Daoy (cell line): ENCODE measurements around the gene VCAN. TPM values are rescaled to one million over a fixed set of nuclear protein-coding genes. Genes with fewer than 3 reads are reported as not detected.
"Not testable (repeated sequence)": the region's sequence is repeated elsewhere in the genome, so short reads cannot be mapped to it uniquely, and the experiment has no call there.

Experiments used
- DNase-seq: peaks from one replicate; pipeline ENCODE4 v3.0.0-alpha.2; 2015; ENCODE audit warnings: low read depth
- total RNA-seq: library from RNA; depleted of rRNA; stranded (reverse); fragments of >200 nt; shearing (Covaris generic); gene quantifications from 2 replicates; pipeline ENCODE4 v1.2.3, GENCODE V29; 2014; rRNA removed

Gene VCAN
- 24.5 and 30.7 TPM in 2 replicates for total RNA-seq

GRCh38 chr5:83471405-83472212, at the start of gene VCAN:
Gene VCAN, plus strand, starts transcription at chr5:83471744. Its CDS starts 11,775 bp downstream, at chr5:83483519.
- DNase-seq: peak; percentile 81

GRCh38 chr5:83422284-83422683, 49.3 kb upstream of the VCAN start:
- no peak for DNase-seq

GRCh38 chr5:83426855-83427254, 44.7 kb upstream of the VCAN start:
- no peak for DNase-seq

- no peak for DNase-seq
These were observed 43.4 kb upstream of the VCAN start for GRCh38 chr5:83428126-83428525.

- DNase-seq: no peak
These were observed 42.7 kb upstream of the VCAN start for GRCh38 chr5:83428890-83429289.

- peak; percentile 74 for DNase-seq
These were observed 41.2 kb upstream of the VCAN start for GRCh38 chr5:83430130-83431010.

GRCh38 chr5:83433891-83434290, 37.7 kb upstream of the VCAN start:
- DNase-seq: no peak

GRCh38 chr5:83434946-83435345, 36.6 kb upstream of the VCAN start:
- no peak for DNase-seq

- no peak for DNase-seq
These were observed 35.3 kb upstream of the VCAN start for GRCh38 chr5:83436276-83436675.

- not testable (repeated sequence) for DNase-seq
These were observed 33.8 kb upstream of the VCAN start for GRCh38 chr5:83437697-83438096.

GRCh38 chr5:83440826-83441225, 30.7 kb upstream of the VCAN start:
- DNase-seq: no peak

- peak; percentile 6 for DNase-seq
These were observed 29.8 kb upstream of the VCAN start for GRCh38 chr5:83441747-83442146.

- no peak for DNase-seq
These were observed 28.0 kb upstream of the VCAN start for GRCh38 chr5:83443534-83443933.

- no peak for DNase-seq
These were observed 27.1 kb upstream of the VCAN start for GRCh38 chr5:83444445-83444844.

- no peak for DNase-seq
These were observed 25.1 kb upstream of the VCAN start for GRCh38 chr5:83446253-83446947.

- DNase-seq: no peak
These were observed 24.0 kb upstream of the VCAN start for GRCh38 chr5:83447533-83447932.

GRCh38 chr5:83450183-83450966, 21.2 kb upstream of the VCAN start:
- DNase-seq: peak; percentile 38

- DNase-seq: no peak
These were observed 20.6 kb upstream of the VCAN start for GRCh38 chr5:83450967-83451248.

- no peak for DNase-seq
These were observed 19.6 kb upstream of the VCAN start for GRCh38 chr5:83451955-83452354.

- no peak for DNase-seq
These were observed 17.6 kb upstream of the VCAN start for GRCh38 chr5:83453937-83454336.

- no peak for DNase-seq
These were observed 7.3 kb upstream of the VCAN start for GRCh38 chr5:83464261-83464660.
